ENCODE results near the gene NLRP3.
"Not testable (repeated sequence)": the region's sequence is repeated elsewhere in the genome, so short reads cannot be mapped to it uniquely, and the experiment has no call there.

The NLRP3 gene

GRCh38 chr1:247441606-247442005 lies 25.6 kb downstream of the NLRP3 start:
- no peak for DNase-seq

GRCh38 chr1:247442164-247442563 lies 26.2 kb downstream of the NLRP3 start:
- no peak for DNase-seq

- DNase-seq: no peak
Measured at GRCh38 chr1:247443641-247444040, 27.7 kb downstream of the NLRP3 start.

GRCh38 chr1:247444571-247444970 lies 28.6 kb downstream of the NLRP3 start:
- DNase-seq: no peak

GRCh38 chr1:247445526-247446356 lies 29.8 kb downstream of the NLRP3 start:
- DNase-seq: no peak

- DNase-seq: no peak
Measured at GRCh38 chr1:247447162-247447909, 31.4 kb downstream of the NLRP3 start.

GRCh38 chr1:247448107-247448791 lies 32.3 kb downstream of the NLRP3 start:
- peak; percentile 79 for DNase-seq

- DNase-seq: no peak
Measured at GRCh38 chr1:247451388-247452010, 35.5 kb downstream of the NLRP3 start.

- no peak for DNase-seq
Measured at GRCh38 chr1:247452447-247453039, 36.6 kb downstream of the NLRP3 start.

GRCh38 chr1:247453245-247453644 lies 37.3 kb downstream of the NLRP3 start:
- DNase-seq: no peak

GRCh38 chr1:247453997-247454396 lies 38.0 kb downstream of the NLRP3 start:
- no peak for DNase-seq

GRCh38 chr1:247456021-247456420 lies 40.0 kb downstream of the NLRP3 start:
- no peak for DNase-seq

GRCh38 chr1:247456914-247457639 lies 41.1 kb downstream of the NLRP3 start:
- DNase-seq: no peak

GRCh38 chr1:247459507-247459906 lies 43.5 kb downstream of the NLRP3 start:
- no peak for DNase-seq

- no peak for DNase-seq
Measured at GRCh38 chr1:247465796-247466195, 49.8 kb downstream of the NLRP3 start.

GRCh38 chr1:247467129-247467528 lies 51.2 kb downstream of the NLRP3 start:
- no peak for DNase-seq

GRCh38 chr1:247468481-247469140 lies 52.6 kb downstream of the NLRP3 start:
- no peak for DNase-seq

GRCh38 chr1:247469141-247469535 lies 53.2 kb downstream of the NLRP3 start:
- DNase-seq: no peak

- DNase-seq: not testable (repeated sequence)
Measured at GRCh38 chr1:247470942-247471429, 55.0 kb downstream of the NLRP3 start.

- no peak for DNase-seq
Measured at GRCh38 chr1:247471445-247472016, 55.6 kb downstream of the NLRP3 start.

GRCh38 chr1:247472035-247472434 lies 56.1 kb downstream of the NLRP3 start:
- DNase-seq: no peak

All from right forelimb (tissue), 1 donor.